ENCODE data around the gene BCKDHA.
"Not testable (repeated sequence)": the region's sequence is repeated elsewhere in the genome, so short reads cannot be mapped to it uniquely, and the experiment has no call there.

BCKDHA gene

DNA sequence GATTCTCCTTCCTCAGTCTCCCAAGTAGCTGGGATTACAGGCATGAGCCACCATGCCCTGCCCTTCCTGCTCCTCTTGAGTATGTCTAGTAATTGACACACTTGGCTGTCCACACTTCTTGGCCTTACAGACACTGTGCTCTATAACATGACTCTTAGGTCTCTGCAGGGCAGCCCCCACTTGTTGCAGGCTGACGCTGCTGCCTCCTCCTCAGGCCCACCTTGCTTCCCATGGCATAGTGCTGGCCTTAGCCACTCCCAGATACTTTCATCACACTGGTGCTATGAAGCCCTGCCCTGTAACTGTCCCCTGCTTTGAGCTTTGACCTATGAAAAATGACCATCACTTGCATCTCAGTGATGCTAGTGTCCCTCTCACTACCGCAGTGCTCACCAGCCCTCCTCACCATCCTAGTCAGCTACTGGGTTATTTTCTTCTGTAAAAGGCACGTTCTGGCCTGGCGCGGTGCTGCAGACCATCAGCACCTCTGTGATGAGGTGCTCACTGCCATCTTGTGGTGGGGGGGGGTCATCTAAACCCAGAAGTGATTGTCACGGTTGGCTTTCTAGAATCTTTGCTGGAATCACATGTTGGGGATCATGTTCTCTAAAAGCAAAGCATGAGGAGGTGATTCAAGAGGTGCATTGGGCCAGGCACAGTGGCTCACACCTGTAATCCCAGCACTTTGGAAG lies 55.1 kb downstream of the BCKDHA start:
- no peak for DNase-seq
- Mint-ChIP-seq H3K27me3 (peaks cover 3% of the 10 kb centered on the region), H3K4me3 (no peak overlapping the region), H3K9me3 (no peaks in the 10 kb centered on the region), H3K27ac (no peak overlapping the region), H3K4me1 (peaks cover 16% of the 10 kb centered on the region), H3K36me3 (ENCODE audit: low read depth) (no peaks in the 10 kb centered on the region)
- no peak for ATAC-seq

DNA sequence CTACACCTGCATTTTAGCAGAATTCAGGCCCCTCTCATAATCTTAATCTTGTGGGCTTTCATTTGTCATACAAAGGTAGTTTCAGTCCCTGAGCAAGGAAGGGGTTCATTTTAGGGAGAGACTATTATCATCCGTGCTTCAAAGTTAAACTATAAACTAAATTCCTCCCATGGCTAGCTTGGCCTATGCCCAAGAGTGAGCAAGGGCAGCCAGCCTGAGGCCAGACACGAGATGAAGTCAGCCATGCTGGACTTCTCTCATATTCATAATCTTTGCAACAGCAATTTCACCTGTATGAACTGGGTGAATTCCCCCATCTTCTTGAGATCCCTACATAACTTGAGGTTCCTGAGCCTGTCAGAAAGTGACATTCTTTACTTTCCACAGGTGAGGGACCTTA lies 58.3 kb downstream of the BCKDHA start:
- Mint-ChIP-seq H3K4me1 (peaks cover 12% of the 10 kb centered on the region), H3K27me3 (no peaks in the 10 kb centered on the region), H3K4me3 (no peak overlapping the region), H3K27ac (no peak overlapping the region), H3K9me3 (no peaks in the 10 kb centered on the region), H3K36me3 (ENCODE audit: low read depth) (no peaks in the 10 kb centered on the region)
- ATAC-seq: no peak
- DNase-seq: no peak

DNA sequence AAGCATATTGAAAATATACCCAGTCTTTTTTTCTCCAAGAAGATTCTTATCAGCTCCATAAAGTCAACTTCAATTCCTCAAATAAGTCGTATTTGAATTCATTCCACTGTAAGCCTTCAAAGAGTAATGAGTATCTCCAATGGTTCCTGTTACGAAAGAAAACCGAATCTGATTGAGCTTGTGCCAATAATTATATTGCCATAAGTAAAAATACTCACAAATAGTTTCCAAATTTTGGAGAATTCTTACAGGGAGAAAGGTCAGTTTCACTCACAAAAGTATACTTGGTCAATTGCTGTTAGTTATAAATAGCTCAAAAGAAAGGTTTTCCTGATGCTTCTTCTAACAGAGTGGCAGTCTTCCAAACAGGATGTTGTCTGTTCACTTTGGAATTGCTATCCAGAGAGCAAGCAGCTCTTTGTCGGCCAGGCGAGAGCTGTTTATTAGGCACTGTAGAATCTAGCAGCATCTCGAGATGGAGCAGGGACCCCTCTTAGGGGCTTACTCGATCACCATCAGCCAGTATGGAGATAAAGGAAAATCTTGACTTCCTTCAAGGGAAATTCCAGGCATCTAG lies 58.8 kb downstream of the BCKDHA start:
- DNase-seq (no peak), ATAC-seq (no peak)
- Mint-ChIP-seq H3K27ac (no peak overlapping the region), H3K36me3 (ENCODE audit: low read depth) (no peaks in the 10 kb centered on the region), H3K4me3 (no peak overlapping the region), H3K27me3 (no peaks in the 10 kb centered on the region), H3K4me1 (peaks cover 12% of the 10 kb centered on the region), H3K9me3 (no peaks in the 10 kb centered on the region)

DNA sequence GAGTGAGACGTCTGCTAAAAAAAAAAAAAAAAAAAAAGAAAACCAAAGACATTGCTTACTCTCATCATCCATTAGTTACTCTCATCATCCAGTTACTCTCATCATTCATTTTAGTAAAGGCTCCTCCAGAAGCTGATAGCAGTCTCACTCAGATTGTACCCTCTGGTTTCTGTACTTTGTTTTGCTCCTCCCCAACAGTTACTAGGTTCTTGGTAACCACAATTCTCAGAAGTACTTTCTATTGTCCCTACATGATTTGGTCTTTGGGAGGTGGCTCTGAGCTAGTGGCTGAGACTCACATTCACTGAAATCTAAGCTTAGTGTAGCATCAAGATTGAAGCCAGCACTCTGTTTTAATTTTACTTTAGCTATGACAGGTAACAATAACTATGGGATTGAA lies 59.6 kb downstream of the BCKDHA start:
- Mint-ChIP-seq H3K27me3 (no peaks in the 10 kb centered on the region), H3K4me3 (no peak overlapping the region), H3K9me3 (no peaks in the 10 kb centered on the region), H3K27ac (no peak overlapping the region), H3K36me3 (ENCODE audit: low read depth) (no peaks in the 10 kb centered on the region), H3K4me1 (peaks cover 12% of the 10 kb centered on the region)
- DNase-seq (no peak), ATAC-seq (peak; percentile 49)

DNA sequence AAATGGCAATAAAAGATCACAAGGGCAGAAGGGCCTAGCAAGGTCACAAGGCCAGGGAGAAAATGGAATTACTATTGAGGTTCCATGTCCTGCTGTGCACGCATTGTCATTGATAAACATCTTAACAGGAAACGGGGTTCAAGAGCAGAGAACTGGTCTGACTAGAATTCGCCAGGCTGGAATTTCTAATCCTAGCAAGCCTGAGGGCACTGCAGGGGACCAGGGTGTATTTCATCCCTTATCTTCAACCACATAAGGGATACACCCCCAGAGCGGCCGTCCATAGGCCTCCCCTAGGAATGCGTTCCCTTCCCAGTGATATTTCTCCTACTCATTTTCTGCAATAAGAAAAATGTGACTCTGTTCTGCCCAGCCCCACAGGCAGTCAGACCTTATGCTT lies 64.9 kb downstream of the BCKDHA start:
- Mint-ChIP-seq H3K36me3 (ENCODE audit: low read depth) (no peaks in the 10 kb centered on the region), H3K9me3 (no peaks in the 10 kb centered on the region), H3K27me3 (peaks cover 2% of the 10 kb centered on the region), H3K4me1 (peaks cover 10% of the 10 kb centered on the region), H3K4me3 (no peak overlapping the region), H3K27ac (no peak overlapping the region)
- ATAC-seq (no peak), DNase-seq (no peak)

DNA sequence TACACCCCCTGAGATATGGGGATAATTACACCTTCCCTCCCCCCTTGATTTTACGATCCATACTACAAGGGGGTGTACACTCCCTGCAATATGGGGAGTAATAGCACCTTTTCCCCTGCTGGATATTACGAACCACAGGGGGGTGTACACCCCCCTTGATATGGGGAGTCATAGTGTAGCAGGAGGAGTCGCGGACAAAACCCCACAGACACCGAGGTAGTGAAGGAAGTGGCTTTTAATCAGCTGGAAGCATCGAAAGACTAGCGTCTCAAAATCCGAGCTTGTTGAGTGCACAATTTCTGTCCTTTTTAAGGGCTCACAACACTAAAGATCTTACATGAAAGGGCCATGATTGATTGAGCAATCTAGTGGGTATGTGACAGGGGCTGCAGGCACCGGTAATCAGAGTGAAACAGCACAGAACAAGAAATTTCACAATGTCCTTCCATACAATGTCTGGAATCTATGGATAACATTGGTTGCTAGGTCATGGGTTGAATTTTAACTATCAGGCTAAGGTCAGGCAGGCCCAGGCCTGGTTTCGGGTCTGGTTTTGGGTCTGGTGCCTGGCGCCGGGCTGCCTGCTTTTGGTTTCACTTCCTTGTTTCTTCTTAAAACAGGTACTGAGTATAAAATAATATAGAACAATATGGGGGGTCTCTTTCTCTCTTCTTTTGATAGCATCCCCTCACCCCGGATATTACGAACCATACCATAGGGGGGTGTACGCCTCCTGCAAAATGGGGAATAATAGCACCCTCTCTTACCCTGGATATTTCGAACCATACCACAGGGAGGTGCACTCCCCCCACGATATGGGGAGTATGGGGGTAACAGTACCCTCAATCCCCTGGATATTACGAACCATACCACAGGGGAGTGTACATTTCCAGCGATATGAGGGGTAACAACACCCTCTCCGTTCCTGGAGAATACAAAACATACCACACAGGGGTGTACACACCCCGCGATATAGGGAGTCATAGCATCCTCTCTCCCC lies 65.9 kb downstream of the BCKDHA start:
- Mint-ChIP-seq H3K4me3 (peak overlapping the region; percentile 9), H3K27ac (peak overlapping the region; percentile 4)
- H3K4me1 Mint-ChIP-seq; H3K27me3 Mint-ChIP-seq; H3K9me3 Mint-ChIP-seq; ATAC-seq; H3K36me3 Mint-ChIP-seq (ENCODE audit: low read depth): not testable (repeated sequence)
- peak; percentile 19 for DNase-seq

Data from activated naive CD8-positive, alpha-beta T cell treated with anti-CD3 and anti-CD28 coated beads, Interleukin-2, amount 50 U/mL, for 24 hours (primary cell).